HG03175 (cell line): ENCODE data around the gene NFIX.

Experiments used
- ATAC-seq: cut with Tn5 transposase; IDR thresholded peaks from one replicate; pipeline ENCODE4 v1.9.1; 2021; ENCODE audit warnings: mild to moderate bottlenecking, moderate library complexity; ENCODE audit not compliant: unreplicated experiment

Gene NFIX

DNA sequence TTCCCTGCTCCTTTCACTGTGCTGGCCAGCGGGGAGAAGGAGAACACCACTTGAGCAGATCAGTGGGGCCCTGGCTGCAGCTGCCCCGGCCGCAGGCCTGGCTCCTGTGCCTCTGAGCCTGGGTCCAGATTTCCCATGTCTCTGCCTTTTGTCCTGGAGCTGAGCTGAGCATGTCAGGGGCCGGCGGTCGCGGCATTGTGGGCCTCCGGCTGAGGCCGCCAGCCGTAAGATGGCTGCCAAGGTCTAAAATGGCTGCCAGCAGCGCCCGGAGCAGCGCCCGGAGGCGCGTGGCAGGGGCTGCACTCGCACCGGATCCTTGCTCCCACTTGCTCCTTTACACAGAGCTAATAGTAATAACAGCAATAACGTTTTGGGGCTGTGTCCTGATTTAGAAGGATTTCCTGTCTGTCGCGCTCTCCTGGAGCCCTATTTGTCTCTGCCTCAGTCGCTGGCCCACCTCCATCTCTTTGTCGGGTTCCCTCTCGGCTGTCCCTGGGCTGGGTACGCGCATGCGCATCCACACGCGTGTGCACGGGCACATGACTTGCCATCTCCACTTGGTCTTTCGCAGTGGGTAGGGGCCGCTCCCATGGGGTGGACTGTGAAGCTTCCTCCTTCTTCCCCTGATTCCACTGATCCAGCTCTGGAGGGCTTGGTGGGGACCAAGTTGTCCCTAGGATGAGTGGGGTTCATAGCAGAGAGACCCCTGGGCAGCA, 75.3 kb downstream of the NFIX start:
- no peak for ATAC-seq

DNA sequence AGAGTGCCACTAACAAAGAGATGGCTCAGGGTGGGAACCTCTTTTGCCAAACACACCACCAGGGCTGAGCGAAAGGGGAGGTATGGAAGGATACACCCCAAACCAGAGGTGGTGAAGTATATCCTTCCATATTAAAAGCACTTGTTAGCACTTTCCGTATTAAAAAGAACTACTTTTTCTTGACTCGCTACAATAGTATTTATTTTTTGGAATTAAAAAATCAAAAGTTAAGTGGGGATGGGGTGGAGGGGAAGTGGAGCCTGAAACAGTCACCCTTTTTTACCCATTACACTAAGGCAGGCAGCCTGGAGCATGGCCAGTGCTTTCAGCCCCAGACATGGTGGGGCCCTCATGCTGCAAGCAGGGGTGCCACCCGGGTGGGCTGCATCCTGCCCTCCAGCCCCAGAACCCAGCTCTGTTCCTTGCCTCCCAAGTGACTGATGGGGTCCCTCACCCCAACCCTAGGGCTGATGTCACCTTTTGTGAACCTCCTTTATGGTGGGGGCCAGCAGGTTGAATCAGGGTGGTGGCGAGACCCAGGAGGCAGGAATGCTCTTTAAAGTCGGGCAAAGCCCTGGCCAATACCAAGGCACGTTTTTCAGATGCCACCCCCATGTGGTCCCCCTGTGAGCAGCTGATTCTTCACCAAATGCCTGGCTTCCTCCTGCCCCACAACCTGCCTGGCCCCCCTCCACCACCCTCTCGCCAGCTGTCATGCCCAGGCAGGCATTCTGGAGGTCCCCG, 76.3 kb downstream of the NFIX start:
- ATAC-seq = no peak

DNA sequence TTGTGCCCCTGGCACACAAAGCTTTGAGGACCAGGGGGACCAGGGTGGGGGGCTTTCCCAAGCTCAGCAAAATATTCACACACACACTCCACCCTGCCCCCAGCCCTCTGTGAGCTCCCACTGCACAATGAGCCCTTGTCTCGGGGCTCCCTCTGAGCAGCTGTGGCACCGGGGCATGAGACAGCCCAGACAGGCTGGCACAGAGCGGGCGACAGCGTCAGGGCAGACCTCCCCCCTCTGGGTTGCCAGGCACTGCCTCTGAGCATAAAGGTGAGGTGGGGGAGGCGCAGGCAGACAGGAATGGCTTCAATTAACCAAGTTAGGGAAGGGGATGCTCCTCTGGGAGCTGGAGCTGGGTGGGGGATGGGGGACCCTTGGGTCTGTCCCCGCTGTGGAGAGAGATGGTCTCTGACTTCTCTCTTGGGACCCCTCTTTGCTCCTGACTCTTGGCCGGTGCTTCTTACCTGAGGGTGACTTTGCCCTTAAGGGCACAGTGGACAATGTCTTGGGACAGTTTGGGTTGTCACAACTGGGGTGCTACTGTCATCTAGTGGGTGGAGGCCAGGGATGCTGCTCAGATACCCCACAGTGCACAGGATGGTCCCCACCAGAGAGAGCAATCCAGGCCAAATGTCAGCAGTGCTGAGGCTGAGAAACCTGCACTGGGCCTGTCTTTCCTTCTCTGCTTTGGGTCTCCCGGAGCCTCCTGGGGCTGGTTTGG, 77.1 kb downstream of the NFIX start:
- ATAC-seq = no peak

DNA sequence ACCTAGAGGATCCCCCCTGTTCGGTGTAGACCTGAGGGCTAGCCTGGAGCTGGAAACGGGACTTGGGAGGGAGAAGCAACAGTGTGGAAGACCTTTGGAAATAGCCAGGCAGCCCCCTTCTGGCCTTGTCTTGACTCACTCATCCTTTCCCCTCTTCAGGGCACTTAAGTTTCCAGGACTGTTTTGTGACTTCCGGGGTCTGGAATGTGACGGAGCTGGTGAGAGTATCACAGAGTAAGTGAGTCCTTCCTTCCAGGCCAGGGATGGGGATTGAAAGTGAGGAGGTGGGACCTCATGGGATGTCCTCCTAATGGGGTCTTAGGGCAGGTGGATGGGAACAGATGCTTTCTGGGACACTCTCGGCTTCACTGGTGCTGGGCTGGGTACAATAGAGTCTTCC, 78.0 kb downstream of the NFIX start:
- no peak for ATAC-seq

DNA sequence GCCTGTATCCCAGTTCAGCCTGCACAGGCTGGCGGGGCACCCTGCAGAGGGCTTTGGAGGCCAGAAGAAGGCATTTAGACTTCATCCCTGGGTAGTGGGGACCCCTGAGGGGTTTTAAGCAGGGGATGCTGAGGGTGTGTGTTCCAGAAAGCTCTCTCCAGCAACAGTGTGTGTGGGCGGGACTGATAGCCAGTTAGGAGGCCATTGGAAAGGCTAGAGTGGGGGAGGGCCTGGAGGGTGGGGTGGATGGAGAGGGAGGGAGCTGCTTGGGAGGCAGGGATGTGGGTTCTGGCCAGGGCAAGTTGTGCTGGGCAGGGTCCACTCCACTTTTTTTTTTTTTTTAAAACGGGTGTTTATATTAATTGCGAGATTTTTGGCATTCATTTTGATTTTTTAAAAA, 79.1 kb downstream of the NFIX start:
- ATAC-seq = no peak

GRCh38 chr19:13076320-13076719, 81.0 kb downstream of the NFIX start:
- ATAC-seq = no peak

DNA sequence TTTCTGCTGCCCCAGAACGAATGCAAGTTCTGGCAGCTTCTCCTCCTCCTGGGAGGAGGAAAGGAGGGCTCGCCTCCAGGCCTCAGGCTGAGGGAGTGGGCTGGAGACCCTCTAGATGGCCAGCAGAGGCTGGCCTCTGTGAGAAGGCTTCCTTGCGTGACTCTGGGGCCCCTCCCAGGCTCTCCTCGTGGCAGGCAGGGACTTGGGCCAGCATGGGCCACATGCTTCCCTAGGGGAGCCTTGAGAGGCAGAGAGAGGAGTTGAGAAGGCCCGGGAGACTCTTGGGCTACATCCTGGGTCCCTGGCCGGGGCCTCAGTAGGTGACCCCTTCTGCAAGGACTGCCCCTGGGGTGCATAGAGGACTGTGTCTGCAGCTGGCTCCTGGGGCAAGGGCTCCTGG, 81.5 kb downstream of the NFIX start:
- no peak for ATAC-seq

GRCh38 chr19:13077240-13077639, 82.0 kb downstream of the NFIX start:
- ATAC-seq = no peak

DNA sequence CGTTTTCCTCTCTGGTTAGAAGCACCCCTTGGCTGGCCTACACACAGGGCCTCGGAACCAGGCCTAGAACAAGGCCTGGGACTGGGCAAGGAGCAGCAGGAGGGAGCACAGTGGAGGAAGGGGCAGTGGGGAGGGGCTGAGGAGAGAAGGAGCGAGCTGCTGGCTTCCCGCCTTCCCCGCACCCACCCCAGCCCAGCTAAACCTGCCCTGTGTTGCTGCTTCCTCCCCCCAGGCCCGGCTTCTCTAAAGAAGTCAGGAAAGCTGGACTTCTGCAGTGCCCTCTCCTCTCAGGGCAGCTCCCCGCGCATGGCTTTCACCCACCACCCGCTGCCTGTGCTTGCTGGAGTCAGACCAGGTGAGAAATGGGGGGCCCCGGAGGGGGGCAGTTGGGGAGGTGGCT, 83.1 kb downstream of the NFIX start:
- ATAC-seq = no peak

DNA sequence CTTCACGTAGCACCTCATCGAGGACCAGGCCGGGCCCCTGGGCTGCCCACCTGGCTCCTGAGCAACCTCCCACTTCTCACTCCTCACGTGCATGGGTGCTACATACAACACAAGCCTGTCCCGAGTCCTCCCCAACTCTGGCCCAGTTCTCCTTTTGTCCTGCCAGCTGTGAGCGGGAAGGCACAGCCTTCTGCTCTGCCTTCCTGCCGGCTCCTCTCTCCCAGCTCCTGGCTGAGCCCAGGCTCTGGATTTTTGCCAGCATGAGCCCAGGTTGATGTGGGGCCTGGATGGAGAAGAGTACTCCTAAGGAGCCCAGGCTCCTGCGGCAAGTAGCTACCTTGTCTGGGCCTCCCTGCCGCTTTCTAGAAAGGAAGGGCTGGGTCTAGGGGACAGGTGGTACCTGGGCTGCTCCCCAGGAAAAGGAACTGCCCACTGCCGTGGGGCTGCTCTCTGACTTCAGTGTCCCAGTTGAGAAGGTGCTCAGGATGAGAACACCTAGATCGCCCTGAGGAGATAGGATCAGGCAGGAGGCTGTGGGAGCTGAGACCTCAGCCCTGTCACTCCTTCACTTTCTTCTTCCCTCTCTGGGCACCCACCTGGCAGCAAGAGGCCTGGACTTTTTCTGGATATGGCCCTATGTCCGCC, 83.7 kb downstream of the NFIX start:
- ATAC-seq = no peak

GRCh38 chr19:13079542-13079986, 84.3 kb downstream of the NFIX start:
- ATAC-seq = no peak

- ATAC-seq = no peak
These were observed 87.1 kb downstream of the NFIX start for GRCh38 chr19:13082192-13083007.

DNA sequence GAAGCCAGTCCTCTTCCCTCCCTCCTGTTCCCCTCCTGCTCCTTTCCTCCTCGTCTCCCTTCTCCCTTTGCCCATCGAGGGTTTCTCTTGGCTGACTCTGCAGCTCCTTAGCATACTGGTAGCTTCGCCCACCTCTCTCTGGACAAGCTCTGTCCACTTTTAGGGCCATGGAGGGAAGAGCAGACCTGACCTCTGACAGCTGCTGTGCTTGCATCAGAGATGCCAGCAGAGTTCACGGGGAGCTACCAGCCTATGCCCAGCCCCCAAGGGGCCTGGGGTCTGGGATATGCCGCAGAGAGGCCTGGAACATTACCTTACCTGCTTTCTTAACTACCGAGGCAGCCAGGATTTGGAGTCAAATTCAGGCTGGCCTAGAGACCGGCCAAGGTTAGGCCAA, 87.7 kb downstream of the NFIX start:
- ATAC-seq = no peak

DNA sequence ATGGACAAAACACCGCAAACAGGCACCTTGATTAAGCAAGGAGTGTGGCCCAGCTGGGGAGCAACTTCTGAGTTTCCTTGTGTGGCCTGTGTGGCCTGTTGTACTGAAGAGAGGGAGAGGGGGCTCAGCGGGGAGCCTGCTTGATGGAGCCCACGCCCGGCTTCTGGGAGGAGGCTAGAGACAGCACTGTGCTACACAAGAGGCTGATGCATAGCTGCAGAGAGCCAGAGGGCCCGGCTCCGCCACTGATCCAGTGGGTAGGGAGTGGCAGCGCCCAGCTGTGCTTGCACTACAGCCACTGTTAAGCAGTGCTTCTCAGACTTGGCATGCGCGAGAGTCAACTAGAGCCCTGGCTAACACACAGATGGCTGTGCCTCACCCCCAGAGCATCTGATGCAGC, 88.4 kb downstream of the NFIX start:
- no peak for ATAC-seq

DNA sequence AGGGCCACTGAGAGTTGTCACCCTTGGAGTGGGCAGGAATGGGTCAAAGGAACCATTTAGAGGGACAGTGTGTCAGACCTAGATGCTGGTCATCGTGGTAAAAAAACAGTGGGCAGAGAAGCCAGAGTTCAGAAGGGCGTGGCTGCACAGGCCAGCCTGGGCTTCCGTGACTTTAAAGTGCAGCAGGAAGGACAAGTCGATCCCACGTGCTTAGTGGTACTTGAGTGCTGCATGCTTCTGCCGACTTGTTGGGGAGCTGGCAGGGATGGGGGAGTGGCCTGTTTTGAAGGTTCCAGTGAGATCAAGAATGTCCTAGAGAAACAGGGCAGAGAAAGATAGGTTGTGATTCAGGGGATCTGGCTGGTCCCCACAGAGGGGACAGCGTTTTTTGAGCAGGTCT, 90.4 kb downstream of the NFIX start:
- no peak for ATAC-seq

- ATAC-seq = no peak
These were observed 91.1 kb downstream of the NFIX start for GRCh38 chr19:13086341-13086740.

DNA sequence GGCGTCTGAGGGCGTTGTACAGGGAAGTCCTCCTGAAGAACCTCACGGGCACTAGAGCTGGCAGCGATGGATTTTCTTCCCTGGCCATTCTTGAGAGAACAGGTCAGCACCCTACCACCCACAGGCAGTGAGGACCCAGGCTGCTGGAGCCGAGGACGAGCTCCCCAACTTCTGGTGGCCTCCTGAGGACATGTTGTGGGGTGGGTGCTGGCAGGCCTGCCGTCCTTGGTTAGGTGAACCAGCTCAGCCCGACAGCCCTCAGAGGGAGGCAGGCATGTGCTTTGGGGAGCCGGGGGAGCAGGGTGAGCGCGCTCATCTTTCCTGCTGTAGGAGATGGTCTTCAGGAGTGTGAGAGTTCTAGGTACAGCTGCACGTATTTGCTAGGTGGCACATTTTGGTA, 92.0 kb downstream of the NFIX start:
- no peak for ATAC-seq

DNA sequence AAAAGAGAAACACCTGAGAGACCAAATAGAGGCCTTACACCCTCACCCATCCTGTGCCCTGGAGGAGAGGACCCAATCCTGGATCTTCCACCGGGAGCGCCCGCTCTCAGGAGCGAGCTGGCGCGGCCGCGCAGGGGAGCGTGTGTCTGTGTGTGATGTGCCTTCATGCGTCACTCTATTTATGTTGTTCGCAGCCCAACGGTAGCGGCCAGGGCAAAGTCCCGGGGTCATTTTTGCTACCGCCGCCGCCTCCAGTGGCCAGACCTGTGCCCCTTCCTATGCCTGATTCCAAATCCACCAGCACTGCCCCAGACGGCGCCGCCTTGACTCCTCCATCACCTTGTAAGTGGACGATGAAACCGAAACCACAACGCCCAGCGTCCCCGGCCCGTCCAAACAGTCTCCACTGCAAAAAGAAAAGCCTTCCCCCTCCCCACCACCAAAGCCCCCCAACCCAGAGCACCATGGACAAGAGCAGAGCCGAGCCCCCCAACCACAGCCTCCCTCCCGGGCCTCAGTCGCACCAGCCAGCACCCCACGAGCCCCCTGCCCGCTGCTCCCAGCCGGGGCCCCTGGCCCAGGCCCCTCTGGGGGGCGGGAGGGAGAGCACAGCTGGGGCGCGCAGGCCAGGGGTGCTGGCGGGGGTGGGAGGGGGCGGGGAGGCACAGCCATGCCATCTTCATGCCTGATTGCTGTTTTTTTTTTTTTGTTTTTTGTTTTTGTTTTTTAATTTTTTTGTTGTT, 92.7 kb downstream of the NFIX start:
- ATAC-seq = no peak

DNA sequence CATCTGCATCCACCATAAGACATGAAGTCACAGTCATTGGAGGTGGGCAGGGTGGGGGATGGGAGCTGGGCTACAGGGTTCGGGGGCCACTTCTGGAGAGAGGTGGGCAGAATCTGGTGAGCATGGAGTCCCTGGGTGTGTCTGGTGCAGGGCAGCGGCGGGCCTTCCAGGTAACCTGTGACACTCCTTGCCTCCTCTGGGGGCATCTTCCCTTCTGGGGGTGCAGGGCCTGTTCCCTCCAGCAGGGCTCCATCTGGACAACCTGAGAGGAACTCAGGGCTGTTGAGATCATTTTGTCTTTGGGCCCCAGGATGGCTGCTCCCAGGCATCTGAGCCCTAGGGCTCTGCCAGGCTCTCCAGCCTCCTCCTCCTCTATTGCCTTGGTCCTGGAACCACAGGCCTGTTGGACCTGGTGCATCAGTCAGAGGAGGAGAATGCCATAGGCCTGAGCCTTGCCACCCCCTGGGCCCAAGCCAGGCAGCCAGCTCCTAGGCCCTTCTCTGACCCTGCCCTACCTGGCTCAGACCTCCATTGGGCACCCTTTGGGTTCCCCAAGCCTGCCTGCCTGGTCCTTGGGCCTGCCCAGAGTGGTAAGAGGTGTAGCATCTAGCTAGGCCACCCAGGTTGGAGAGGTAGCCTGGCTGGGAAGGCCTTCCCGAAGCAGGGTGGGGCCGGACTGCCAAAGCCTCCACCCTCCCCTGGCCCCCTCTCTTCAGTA, 94.0 kb downstream of the NFIX start:
- no peak for ATAC-seq
